HG02798 (cell line): ENCODE data around the gene CIZ1.
"Not testable (repeated sequence)": the region's sequence is repeated elsewhere in the genome, so short reads cannot be mapped to it uniquely, and the experiment has no call there.

ENCODE experiments used
- ATAC-seq: cut with Tn5 transposase; IDR thresholded peaks from one replicate; pipeline ENCODE4 v1.9.1; 2021; ENCODE audit warnings: mild to moderate bottlenecking; ENCODE audit not compliant: unreplicated experiment, poor library complexity

Gene CIZ1

GRCh38 chr9:128129976-128130590 is 61.3 kb downstream of the CIZ1 start:
- not testable (repeated sequence) for ATAC-seq

GRCh38 chr9:128128836-128129590 is 62.4 kb downstream of the CIZ1 start:
- no peak for ATAC-seq

- ATAC-seq, result peak; percentile 69
Observed at GRCh38 chr9:128127990-128128835, 63.2 kb downstream of the CIZ1 start.

GRCh38 chr9:128127568-128127989 is 63.8 kb downstream of the CIZ1 start, which contains the start of gene PTGES2:
TSS of gene PTGES2 (minus strand) at chr9:128127729. CDS start at chr9:128127717, 12 bp downstream.
- peak; percentile 71 for ATAC-seq

DNA sequence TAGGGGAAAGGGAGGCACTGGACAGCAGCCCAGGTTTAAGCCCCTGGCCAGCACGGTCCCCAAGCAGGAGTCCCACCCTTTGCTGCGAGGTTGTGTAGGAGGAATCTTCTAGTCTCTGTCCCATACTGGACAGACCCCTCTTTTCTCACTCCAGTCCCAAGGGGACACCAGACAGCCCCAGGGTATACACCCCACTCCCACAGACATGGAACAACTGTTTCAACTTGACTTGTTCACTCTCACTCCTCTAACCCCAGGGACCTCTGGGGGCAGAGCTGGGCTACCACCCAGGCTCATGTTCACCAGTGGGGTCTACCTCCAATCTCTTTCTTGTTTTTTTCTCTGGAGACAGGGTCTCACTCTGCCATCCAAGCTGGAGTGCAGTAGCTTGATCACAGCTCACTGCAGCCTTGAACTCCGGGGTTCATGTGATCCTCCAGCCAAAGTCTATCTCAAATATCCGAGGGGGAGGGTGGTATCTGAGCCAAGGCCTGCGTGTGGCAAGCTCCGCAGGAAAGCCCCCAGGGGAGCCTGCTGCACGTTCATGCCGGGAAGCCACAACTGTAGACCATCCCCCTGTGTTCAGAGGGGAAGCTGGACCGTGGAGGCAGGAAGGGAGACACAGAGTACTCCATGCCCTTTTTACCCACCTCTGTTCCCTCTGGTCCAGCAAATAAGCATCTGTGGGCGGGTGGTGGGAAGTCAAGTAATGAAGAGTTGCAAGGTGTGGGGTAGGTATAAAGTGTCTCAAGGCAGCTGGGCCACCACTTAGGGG is 65.6 kb downstream of the CIZ1 start:
- ATAC-seq, result no peak

DNA sequence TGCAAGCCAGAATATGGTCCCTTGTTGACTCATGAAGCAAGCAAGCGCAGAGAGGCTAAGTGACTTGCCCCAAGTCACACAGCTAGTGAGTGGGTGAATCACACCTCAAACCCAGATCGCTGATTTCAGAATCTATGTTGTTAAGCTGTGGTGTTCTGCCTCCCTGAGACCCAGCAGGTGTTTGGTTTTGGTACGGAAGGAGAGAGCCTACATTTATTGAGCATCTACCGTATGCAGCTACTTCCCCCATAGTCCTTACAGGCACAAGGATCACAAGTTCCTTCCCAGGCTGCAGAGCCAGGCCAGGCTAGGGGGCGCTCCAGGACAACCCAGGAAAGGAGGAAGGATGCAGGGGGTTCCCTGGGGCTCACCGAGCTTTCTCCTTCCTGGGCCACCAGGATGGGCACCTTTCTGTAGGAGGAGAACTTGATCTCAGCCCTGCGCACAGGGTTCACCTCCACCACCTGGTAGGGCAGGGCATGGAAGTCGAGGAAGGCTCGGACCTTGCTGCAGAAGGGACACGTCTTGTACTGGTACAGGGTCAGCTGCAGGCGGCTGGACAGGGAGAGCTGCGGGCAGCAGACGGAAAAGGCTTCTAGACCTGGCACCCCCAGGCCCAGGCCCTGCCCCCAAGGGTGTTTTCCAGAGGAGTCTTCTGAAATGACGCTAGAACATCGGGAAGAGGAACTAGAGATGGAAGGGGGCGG is 66.3 kb downstream of the CIZ1 start:
- ATAC-seq, result no peak

DNA sequence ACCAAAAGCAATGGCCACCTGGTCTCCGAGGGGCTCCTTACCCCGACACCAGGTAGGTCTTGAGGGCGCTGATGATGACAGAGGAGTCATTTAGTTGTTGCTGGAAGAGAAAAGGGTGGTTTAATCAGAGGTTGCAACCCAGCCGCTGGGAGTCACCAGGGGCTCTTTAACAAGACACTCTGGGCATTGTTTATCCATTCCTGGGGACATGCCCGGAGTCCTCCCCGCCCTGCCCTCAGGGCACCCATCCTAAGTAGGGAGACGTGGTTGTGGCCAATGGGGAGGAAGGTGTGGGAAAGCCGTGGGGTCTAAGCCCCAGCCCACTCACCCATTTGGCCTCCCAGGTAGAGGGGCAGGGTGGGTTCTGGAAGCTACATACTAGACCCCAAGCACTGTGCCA is 66.9 kb downstream of the CIZ1 start:
- no peak for ATAC-seq

GRCh38 chr9:128123451-128124080 is 67.8 kb downstream of the CIZ1 start:
- ATAC-seq, result no peak

DNA sequence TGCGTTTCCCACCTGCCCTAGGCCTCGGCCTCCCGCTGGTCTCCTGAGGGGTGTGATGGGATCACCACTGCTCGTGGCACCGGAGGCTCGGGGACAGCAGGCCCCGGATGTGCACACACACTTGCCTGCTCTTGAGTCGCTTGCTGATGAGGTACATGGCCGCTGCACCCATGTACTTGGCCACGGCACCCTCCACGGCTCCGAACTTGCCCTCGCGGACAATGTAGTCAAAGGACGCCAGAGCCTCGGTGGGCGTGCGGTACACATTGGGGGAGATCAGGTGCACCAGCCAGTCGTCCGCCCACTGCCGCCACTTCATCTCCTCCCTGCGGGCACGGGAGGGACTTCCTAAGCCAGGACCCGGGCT is 68.6 kb downstream of the CIZ1 start:
- no peak for ATAC-seq

GRCh38 chr9:128121924-128122808 is 69.2 kb downstream of the CIZ1 start:
- no peak for ATAC-seq

- no peak for ATAC-seq
Observed at GRCh38 chr9:128121466-128121810, 69.9 kb downstream of the CIZ1 start.

DNA sequence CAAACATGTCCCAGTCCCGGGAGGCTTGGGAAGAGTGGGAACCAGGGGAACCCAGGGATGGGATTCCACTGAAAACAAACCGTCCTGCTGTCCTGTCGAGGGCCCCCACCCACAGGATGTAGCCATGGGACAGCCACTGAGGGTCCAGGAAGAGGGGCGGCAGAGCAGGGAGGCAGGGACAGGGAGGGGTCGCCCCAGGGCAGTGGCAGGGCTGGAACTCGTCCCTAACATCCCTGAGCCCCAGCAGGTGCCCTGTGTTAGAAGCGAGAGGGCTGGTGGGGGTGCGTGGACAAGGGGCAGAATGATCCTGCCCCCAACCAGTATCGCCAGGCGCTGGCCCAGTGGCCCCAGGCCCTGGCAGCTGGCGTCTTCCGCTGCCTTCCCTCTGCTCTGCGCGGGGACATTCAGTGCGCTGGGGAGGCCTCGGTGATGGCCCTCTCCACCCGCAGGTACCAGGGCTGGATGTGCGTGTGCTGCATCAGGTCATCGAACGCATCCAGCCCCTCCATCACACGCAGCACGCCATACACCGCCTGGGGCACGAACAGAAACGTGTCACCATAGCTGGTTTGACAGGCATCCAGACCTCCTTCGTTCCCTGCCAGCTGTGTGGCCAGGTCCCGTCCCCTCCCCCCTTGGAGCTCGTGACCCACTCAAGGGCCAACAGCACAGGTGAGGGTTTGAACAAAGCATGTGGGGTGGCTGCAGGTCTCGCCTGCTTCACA is 70.5 kb downstream of the CIZ1 start:
- no peak for ATAC-seq

- ATAC-seq, result no peak
Observed at GRCh38 chr9:128120061-128120740, 71.2 kb downstream of the CIZ1 start.

- ATAC-seq, result no peak
Observed at GRCh38 chr9:128118971-128119665, 72.3 kb downstream of the CIZ1 start.

- no peak for ATAC-seq
Observed at GRCh38 chr9:128118472-128118857, 72.9 kb downstream of the CIZ1 start.

DNA sequence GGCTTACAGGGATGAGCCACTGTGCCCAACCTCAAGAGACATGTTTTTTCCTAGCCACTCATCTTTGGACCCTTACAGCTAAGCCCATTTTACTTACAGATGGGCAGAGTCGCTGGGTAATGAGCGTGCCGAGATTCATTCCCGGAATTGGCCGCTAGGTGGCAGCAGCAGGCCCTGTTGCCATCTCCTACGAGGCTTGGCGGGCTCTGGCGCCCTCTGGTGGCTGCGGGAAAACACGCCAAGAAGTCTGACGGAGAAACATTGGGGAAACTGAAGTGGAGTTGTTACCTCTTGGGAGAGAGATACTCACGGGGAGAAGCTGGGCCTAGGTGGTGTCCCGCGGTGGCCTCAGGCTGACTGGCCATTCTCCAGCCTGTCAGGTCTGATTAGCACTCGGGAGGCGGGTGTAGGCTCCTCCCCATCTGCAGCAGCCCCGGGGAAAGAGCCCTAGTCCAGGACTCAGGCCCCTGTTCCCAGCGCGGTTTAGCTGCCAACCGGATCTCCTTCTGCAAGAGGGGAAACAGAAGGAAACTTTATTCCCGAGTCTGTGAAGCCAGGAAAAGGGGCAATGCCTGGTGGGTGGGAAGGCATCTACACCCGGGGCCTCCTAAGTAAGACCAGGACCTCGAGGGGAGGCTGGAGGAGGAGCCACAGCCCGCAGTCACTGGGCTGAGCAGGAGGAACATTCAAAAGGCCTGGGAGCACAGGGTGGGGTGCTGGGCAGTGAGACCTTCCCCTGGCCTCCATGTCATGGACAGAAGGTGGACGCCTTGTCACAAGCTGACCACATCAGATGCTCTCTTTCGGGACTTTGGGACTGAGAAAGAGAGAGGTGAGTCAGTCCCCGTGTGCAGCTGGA is 73.5 kb downstream of the CIZ1 start:
- peak; percentile 68 for ATAC-seq
